ENCODE results near the gene KCTD8. TPM values are rescaled to one million over a fixed set of nuclear protein-coding genes. Genes with fewer than 3 reads are reported as not detected.
"Not testable (repeated sequence)": the region's sequence is repeated elsewhere in the genome, so short reads cannot be mapped to it uniquely, and the experiment has no call there.

KCTD8 gene
- total RNA-seq, 1 experiment from 2014 or later: not detected

GRCh38 chr4:44167766-44168165 is 280.8 kb downstream of the KCTD8 start:
- H3K4me2 ChIP-seq (ENCODE audit: low read depth, low read length, poor library complexity, severe bottlenecking); H4K20me1 ChIP-seq (ENCODE audit: insufficient read depth, low read depth, low read length); DNase-seq; H3K27me3 ChIP-seq (ENCODE audit: low read length); H3K9ac ChIP-seq (ENCODE audit: low read length); H3K79me2 ChIP-seq (ENCODE audit: low read length); H3K27ac ChIP-seq (ENCODE audit: low read length); H2AFZ ChIP-seq (ENCODE audit: low read length); H3K4me3 ChIP-seq (ENCODE audit: low read length); H3K4me1 ChIP-seq (ENCODE audit: low read length); H3K36me3 ChIP-seq (ENCODE audit: insufficient read depth, low read length); H3K9me2 ChIP-seq (replicated peaks; ENCODE audit: insufficient read depth, low read length): not testable (repeated sequence)
- peaks cover 13% of the 10 kb centered on the region for H3K9me3 ChIP-seq (ENCODE audit: low read length)

DNA sequence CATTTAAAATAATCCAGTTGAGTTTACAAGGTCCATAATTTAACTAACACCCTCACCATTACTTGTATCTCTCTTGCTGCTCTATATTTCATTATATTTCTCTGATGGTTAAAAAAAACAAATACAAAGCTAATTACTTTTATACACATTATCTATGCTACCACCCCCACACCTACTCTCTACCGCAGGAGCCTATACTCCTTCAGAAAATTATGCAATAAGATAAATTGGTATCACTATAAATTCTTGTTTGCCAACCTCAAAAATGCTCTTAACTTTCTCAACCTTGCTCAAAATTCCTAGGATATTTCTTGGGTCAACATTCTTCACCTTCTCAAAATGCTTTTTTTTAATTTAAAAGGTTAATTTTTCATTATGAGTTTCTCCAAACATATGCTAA is 282.7 kb downstream of the KCTD8 start:
- H4K20me1 ChIP-seq (ENCODE audit: insufficient read depth, low read depth, low read length): no peaks in the 10 kb centered on the region
- H3K36me3 ChIP-seq (ENCODE audit: insufficient read depth, low read length): no peaks in the 10 kb centered on the region
- no peak overlapping the region for H3K4me3 ChIP-seq (ENCODE audit: low read length)
- no peak overlapping the region for H3K4me2 ChIP-seq (ENCODE audit: low read depth, low read length, poor library complexity, severe bottlenecking)
- no peaks in the 10 kb centered on the region for H3K4me1 ChIP-seq (ENCODE audit: low read length)
- no peaks in the 10 kb centered on the region for H3K9me2 ChIP-seq (replicated peaks; ENCODE audit: insufficient read depth, low read length)
- peaks cover 22% of the 10 kb centered on the region for H3K9me3 ChIP-seq (ENCODE audit: low read length)
- DNase-seq: no peak
- no peak overlapping the region for H3K27ac ChIP-seq (ENCODE audit: low read length)
- H3K79me2 ChIP-seq (ENCODE audit: low read length): no peaks in the 10 kb centered on the region
- no peak overlapping the region for H2AFZ ChIP-seq (ENCODE audit: low read length)
- H3K27me3 ChIP-seq (ENCODE audit: low read length): no peaks in the 10 kb centered on the region
- H3K9ac ChIP-seq (ENCODE audit: low read length): no peak overlapping the region

GRCh38 chr4:44162538-44163270 is 285.9 kb downstream of the KCTD8 start:
- no peak overlapping the region for H3K4me2 ChIP-seq (ENCODE audit: low read depth, low read length, poor library complexity, severe bottlenecking)
- H3K27ac ChIP-seq (ENCODE audit: low read length): no peak overlapping the region
- no peaks in the 10 kb centered on the region for H3K79me2 ChIP-seq (ENCODE audit: low read length)
- no peaks in the 10 kb centered on the region for H3K27me3 ChIP-seq (ENCODE audit: low read length)
- H3K9ac ChIP-seq (ENCODE audit: low read length): no peak overlapping the region
- DNase-seq: no peak
- no peaks in the 10 kb centered on the region for H3K36me3 ChIP-seq (ENCODE audit: insufficient read depth, low read length)
- no peaks in the 10 kb centered on the region for H3K4me1 ChIP-seq (ENCODE audit: low read length)
- H3K9me3 ChIP-seq (ENCODE audit: low read length): peaks cover 30% of the 10 kb centered on the region
- H3K4me3 ChIP-seq (ENCODE audit: low read length): no peak overlapping the region
- H2AFZ ChIP-seq (ENCODE audit: low read length): no peak overlapping the region
- no peaks in the 10 kb centered on the region for H3K9me2 ChIP-seq (replicated peaks; ENCODE audit: insufficient read depth, low read length)
- H4K20me1 ChIP-seq (ENCODE audit: insufficient read depth, low read depth, low read length): no peaks in the 10 kb centered on the region

DNA sequence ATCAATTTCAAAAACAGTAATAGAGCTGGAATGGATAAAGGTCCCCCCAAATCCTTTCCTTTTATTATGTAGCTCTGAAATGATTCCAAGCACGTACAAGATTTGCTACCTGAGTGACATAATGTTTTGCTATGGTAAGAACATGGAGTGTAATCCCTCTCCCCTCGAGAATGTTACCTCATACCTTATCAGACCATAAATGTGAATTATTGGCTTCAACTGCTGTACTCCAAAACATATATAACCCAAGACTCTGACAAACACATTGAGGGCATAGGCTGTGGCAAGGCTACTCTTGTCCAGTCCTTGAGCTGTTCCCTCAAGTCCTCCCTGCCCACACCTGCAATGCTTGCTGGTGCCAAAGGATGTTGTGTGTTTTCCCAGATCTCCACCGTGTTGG is 286.9 kb downstream of the KCTD8 start:
- no peak for DNase-seq
- peaks cover 36% of the 10 kb centered on the region for H3K9me3 ChIP-seq (ENCODE audit: low read length)
- H4K20me1 ChIP-seq (ENCODE audit: insufficient read depth, low read depth, low read length): no peaks in the 10 kb centered on the region
- no peaks in the 10 kb centered on the region for H3K36me3 ChIP-seq (ENCODE audit: insufficient read depth, low read length)
- no peak overlapping the region for H3K27ac ChIP-seq (ENCODE audit: low read length)
- H3K79me2 ChIP-seq (ENCODE audit: low read length): no peaks in the 10 kb centered on the region
- H3K9ac ChIP-seq (ENCODE audit: low read length): no peak overlapping the region
- H3K4me1 ChIP-seq (ENCODE audit: low read length): no peaks in the 10 kb centered on the region
- no peaks in the 10 kb centered on the region for H3K27me3 ChIP-seq (ENCODE audit: low read length)
- no peak overlapping the region for H2AFZ ChIP-seq (ENCODE audit: low read length)
- no peak overlapping the region for H3K4me3 ChIP-seq (ENCODE audit: low read length)
- H3K9me2 ChIP-seq (replicated peaks; ENCODE audit: insufficient read depth, low read length): no peaks in the 10 kb centered on the region
- H3K4me2 ChIP-seq (ENCODE audit: low read depth, low read length, poor library complexity, severe bottlenecking): no peak overlapping the region

- Histone ChIP-seq H3K9me2 (replicated peaks; ENCODE audit: insufficient read depth, low read length) (no peaks in the 10 kb centered on the region), H3K4me2 (ENCODE audit: low read depth, low read length, poor library complexity, severe bottlenecking) (no peak overlapping the region), H3K36me3 (ENCODE audit: insufficient read depth, low read length) (no peaks in the 10 kb centered on the region), H3K9me3 (ENCODE audit: low read length) (peaks cover 32% of the 10 kb centered on the region), H3K4me1 (ENCODE audit: low read length) (no peaks in the 10 kb centered on the region), H3K4me3 (ENCODE audit: low read length) (no peak overlapping the region), H3K27ac (ENCODE audit: low read length) (no peak overlapping the region), H2AFZ (ENCODE audit: low read length) (no peak overlapping the region), H3K27me3 (ENCODE audit: low read length) (no peaks in the 10 kb centered on the region), H3K9ac (ENCODE audit: low read length) (no peak overlapping the region), H4K20me1 (ENCODE audit: insufficient read depth, low read depth, low read length) (no peaks in the 10 kb centered on the region), H3K79me2 (ENCODE audit: low read length) (no peaks in the 10 kb centered on the region)
- no peak for DNase-seq
Observed at GRCh38 chr4:44160776-44161367, 287.7 kb downstream of the KCTD8 start.

DNA sequence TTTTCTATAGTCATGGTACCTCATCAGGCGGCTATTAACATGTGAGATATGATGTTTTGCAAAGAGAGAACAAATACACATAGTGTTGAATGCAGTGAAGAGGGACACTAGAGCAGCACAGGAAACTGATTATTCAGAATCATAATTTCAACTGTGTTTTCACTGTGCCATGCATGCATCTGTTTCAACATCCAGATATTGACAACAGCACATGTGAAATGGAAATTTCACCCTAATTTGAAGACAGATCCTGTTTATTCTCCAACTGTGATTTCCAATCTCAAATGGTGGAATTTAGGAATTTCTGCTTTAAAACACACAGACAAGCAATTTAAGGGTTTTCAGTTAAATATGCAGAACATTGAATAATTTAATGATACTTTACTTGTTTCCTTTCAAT is 288.6 kb downstream of the KCTD8 start:
- no peaks in the 10 kb centered on the region for H3K27me3 ChIP-seq (ENCODE audit: low read length)
- no peak overlapping the region for H3K9ac ChIP-seq (ENCODE audit: low read length)
- H3K36me3 ChIP-seq (ENCODE audit: insufficient read depth, low read length): no peaks in the 10 kb centered on the region
- H3K9me3 ChIP-seq (ENCODE audit: low read length): peaks cover 32% of the 10 kb centered on the region
- no peak overlapping the region for H3K4me2 ChIP-seq (ENCODE audit: low read depth, low read length, poor library complexity, severe bottlenecking)
- no peak overlapping the region for H3K4me3 ChIP-seq (ENCODE audit: low read length)
- no peaks in the 10 kb centered on the region for H3K79me2 ChIP-seq (ENCODE audit: low read length)
- H2AFZ ChIP-seq (ENCODE audit: low read length): no peak overlapping the region
- H3K4me1 ChIP-seq (ENCODE audit: low read length): no peaks in the 10 kb centered on the region
- H3K27ac ChIP-seq (ENCODE audit: low read length): no peak overlapping the region
- DNase-seq: no peak
- H3K9me2 ChIP-seq (replicated peaks; ENCODE audit: insufficient read depth, low read length): no peaks in the 10 kb centered on the region
- H4K20me1 ChIP-seq (ENCODE audit: insufficient read depth, low read depth, low read length): no peaks in the 10 kb centered on the region

DNA sequence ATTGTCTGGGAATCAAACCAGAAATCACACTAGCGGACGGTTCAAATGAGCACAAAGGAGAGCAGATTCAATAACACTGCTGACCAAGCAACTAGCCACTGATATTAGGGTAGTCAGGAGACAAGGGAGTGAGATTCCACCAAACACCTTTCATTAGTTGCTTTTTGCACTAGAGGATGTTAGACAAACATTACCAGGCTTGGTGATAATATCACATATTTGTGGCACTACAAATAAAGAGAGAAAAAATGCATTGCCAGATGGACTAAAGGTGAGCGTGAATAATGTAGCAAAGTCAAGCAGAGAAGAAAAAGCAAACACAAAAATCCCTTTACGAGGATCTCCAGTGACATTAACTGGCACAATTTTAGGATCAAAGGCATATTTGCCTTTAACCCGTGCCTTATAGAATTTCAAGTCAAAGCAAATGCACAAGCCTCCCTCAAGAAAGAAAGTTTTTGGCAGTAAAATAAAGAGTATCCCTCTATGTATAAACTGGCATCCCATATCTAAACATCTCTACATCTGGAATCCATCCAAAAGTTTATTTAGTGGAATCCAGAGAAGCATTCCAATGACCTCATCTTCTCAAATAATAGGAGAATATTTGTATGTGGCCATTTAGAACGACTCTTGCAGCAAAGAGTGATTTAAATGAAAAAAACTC is 290.9 kb downstream of the KCTD8 start:
- Histone ChIP-seq H3K9me2 (replicated peaks; ENCODE audit: insufficient read depth, low read length) (no peaks in the 10 kb centered on the region), H3K4me1 (ENCODE audit: low read length) (no peaks in the 10 kb centered on the region), H3K4me2 (ENCODE audit: low read depth, low read length, poor library complexity, severe bottlenecking) (no peak overlapping the region), H3K4me3 (ENCODE audit: low read length) (no peak overlapping the region), H3K27me3 (ENCODE audit: low read length) (no peaks in the 10 kb centered on the region), H3K9me3 (ENCODE audit: low read length) (peaks cover 35% of the 10 kb centered on the region), H2AFZ (ENCODE audit: low read length) (no peak overlapping the region), H3K36me3 (ENCODE audit: insufficient read depth, low read length) (no peaks in the 10 kb centered on the region), H3K79me2 (ENCODE audit: low read length) (no peaks in the 10 kb centered on the region), H3K27ac (ENCODE audit: low read length) (no peak overlapping the region), H4K20me1 (ENCODE audit: insufficient read depth, low read depth, low read length) (no peaks in the 10 kb centered on the region), H3K9ac (ENCODE audit: low read length) (no peak overlapping the region)
- DNase-seq: no peak

DNA sequence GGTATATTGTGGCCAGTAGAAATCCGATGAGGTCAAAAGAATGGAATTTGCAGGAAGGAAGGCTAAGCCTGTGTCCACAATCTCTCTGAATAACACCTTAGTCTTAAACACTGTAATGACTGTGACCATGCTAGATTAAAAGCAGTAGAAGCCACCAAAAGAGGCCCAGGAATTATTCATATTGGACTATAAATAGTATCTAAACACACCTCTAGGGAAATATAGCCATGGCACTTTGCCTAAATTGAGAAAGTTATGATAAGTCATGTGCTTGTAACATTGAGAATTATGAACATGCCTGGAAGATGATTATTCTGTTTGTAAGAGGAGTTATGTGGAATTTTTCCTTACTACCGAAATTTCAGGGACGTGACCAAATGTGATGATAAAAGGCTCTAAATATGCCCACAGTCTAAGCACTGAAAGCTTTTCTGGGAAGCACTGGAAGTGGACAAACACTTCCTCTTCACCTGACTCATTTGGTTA is 298.5 kb downstream of the KCTD8 start:
- DNase-seq: no peak
- Histone ChIP-seq H3K9me2 (replicated peaks; ENCODE audit: insufficient read depth, low read length) (no peaks in the 10 kb centered on the region), H3K27ac (ENCODE audit: low read length) (no peak overlapping the region), H3K4me2 (ENCODE audit: low read depth, low read length, poor library complexity, severe bottlenecking) (no peak overlapping the region), H4K20me1 (ENCODE audit: insufficient read depth, low read depth, low read length) (no peaks in the 10 kb centered on the region), H3K9ac (ENCODE audit: low read length) (no peak overlapping the region), H3K9me3 (ENCODE audit: low read length) (peaks cover 16% of the 10 kb centered on the region), H3K4me3 (ENCODE audit: low read length) (no peak overlapping the region), H3K79me2 (ENCODE audit: low read length) (no peaks in the 10 kb centered on the region), H2AFZ (ENCODE audit: low read length) (no peak overlapping the region), H3K4me1 (ENCODE audit: low read length) (no peaks in the 10 kb centered on the region), H3K27me3 (ENCODE audit: low read length) (no peaks in the 10 kb centered on the region), H3K36me3 (ENCODE audit: insufficient read depth, low read length) (no peaks in the 10 kb centered on the region)

Measured in Karpas-422 (cell line).